Esophagus (tissue), 2 donors: ENCODE measurements around the gene OR4F17. TPM values are rescaled to one million over a fixed set of nuclear protein-coding genes. Genes with fewer than 3 reads are reported as not detected.
"Not testable (repeated sequence)": the region's sequence is repeated elsewhere in the genome, so short reads cannot be mapped to it uniquely, and the experiment has no call there.

Source experiments
- H3K27ac ChIP-seq, 2 donors: one replicate each; pipeline ENCODE4 v1.5.1; 2013; ENCODE audit warnings: low read depth in 2 of 2, mild to moderate bottlenecking in 2 of 2, inconsistent platforms in 1 of 2, low read length in 1 of 2, moderate library complexity in 1 of 2
- H3K27me3 ChIP-seq, 2 donors: one replicate each; pipeline ENCODE4 v1.6.1; 2013; ENCODE audit warnings: low read length in 2 of 2, control low read depth in 1 of 2, mild to moderate bottlenecking in 1 of 2; ENCODE audit not compliant: insufficient read depth in 2 of 2, control insufficient read depth in 1 of 2
- H3K36me3 ChIP-seq, 2 donors: one replicate each; pipeline ENCODE4 v1.6.1; 2013; ENCODE audit warnings: low read length in 1 of 2; ENCODE audit not compliant: control insufficient read depth in 2 of 2, insufficient read depth in 2 of 2
- H3K4me1 ChIP-seq, 2 donors: one replicate each; pipeline ENCODE4 v1.6.1; 2013; ENCODE audit warnings: low read length in 1 of 2; ENCODE audit not compliant: control insufficient read depth in 2 of 2, insufficient read depth in 2 of 2
- H3K4me3 ChIP-seq, 2 donors: one replicate each; pipeline ENCODE4 v1.5.1; 2013; ENCODE audit warnings: low read length in 2 of 2, mild to moderate bottlenecking in 2 of 2, low read depth in 1 of 2, moderate library complexity in 1 of 2
- H3K9me3 ChIP-seq, 2 donors: one replicate each; pipeline ENCODE4 v1.6.1; 2013; ENCODE audit warnings: mild to moderate bottlenecking in 2 of 2, low read depth in 1 of 2, low read length in 1 of 2, moderate library complexity in 1 of 2; ENCODE audit not compliant: control insufficient read depth in 2 of 2, insufficient read depth in 1 of 2
- WGBS, 2 donors: extraction: QIAGEN DNeasy Blood & Tissue Kit; methylation state at CpG; one replicate each; pipeline ENCODE4 v1.1.7; 2013; 5-methylcytosine and 5-hydroxymethylcytosine counted together
- polyA plus RNA-seq, 2 donors: library from polyadenylated mRNA; stranded (reverse); fragments of 200-250 nt; gene quantifications; one replicate each; pipeline ENCODE4 v1.2.3, GENCODE V29; 2013
- donor health status: healthy with polysubstance abuse.
- donor health status: Bipolar disorder and iron deficiency.

OR4F17 gene, protein sequence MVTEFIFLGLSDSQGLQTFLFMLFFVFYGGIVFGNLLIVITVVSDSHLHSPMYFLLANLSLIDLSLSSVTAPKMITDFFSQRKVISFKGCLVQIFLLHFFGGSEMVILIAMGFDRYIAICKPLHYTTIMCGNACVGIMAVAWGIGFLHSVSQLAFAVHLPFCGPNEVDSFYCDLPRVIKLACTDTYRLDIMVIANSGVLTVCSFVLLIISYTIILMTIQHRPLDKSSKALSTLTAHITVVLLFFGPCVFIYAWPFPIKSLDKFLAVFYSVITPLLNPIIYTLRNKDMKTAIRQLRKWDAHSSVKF
- polyA plus RNA-seq: not detected

DNA sequence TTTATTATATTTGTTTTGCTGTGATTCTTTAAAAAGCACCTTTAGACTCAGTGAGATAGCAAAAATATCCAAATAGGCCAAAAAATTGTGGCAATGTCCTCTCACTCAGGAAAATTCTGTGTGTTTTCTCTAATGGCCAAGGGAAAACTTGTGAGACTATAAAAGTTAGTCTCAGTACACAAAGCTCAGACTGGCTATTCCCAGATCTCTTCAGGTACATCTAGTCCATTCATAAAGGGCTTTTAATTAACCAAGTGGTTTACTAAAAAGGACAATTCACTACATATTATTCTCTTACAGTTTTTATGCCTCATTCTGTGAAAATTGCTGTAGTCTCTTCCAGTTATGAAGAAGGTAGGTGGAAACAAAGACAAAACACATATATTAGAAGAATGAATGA is at the start of gene OR4F17:
Gene OR4F17, plus strand, starts transcription at position 301 of the 400 bp plus-strand sequence. CDS start 3,575 bp downstream, outside the sequence.
- H3K9me3 ChIP-seq, H3K4me1 ChIP-seq, H3K27me3 ChIP-seq, H3K36me3 ChIP-seq, H3K27ac ChIP-seq, H3K4me3 ChIP-seq: not testable (repeated sequence)

DNA sequence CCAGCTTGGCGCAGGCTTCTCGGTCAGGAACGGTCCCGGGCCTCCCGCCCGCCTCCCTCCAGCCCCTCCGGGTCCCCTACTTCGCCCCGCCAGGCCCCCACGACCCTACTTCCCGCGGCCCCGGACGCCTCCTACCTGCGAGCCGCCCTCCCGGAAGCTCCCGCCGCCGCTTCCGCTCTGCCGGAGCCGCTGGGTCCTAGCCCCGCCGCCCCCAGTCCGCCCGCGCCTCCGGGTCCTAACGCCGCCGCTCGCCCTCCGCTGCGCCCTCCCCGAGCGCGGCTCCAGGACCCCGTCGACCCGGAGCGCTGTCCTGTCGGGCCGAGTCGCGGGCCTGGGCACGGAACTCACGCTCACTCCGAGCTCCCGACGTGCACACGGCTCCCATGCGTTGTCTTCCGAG is 36.1 kb upstream of the OR4F17 start:
- H3K27me3 ChIP-seq, H3K4me1 ChIP-seq, H3K4me3 ChIP-seq, H3K36me3 ChIP-seq, H3K27ac ChIP-seq, H3K9me3 ChIP-seq: not testable (repeated sequence)
- WGBS, 2 donors: 1% methylated on average over 19 of the region's 54 CpGs; no CpG with 5 or more reads in 1 of the 2 donors

DNA sequence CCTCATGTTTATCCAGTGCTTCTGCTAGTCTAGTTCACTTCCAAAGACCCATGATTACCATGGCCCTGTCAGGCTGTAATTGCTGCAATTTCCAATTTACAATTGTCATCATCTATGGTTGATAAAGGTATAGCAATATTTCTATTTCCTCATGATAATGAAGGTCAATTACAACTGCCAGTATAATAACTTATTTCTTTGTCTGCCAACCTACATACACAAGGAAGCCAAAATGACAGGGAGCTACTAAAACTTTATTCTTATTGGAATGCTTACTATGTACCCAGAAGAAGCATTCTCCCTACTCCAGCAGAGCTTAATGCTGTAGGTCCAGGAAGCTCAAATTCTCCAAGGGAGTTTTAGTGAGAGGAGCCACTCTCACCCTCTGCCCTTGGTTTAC is 24.0 kb upstream of the OR4F17 start:
- not testable (repeated sequence) for H3K4me3 ChIP-seq, H3K9me3 ChIP-seq, H3K4me1 ChIP-seq, H3K27ac ChIP-seq, H3K36me3 ChIP-seq, H3K27me3 ChIP-seq

DNA sequence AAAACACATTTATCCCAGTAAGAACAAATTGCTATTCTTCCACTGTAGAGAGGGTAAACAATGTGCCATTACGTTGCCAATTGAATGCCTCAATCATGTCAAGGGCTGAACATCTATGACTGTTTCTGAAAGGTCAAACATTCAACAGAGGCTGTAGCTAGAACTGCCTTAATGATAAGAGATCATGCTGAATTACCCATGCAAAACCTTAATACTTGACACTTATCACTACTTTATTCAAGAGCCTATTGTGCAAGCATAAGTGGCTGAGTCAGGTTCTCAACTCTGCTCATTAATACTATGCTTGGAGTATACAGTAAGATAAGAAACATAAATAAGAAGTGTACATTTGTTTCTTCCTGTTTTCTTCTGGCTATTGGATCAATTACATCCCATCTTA is 23.3 kb upstream of the OR4F17 start:
- H3K36me3 ChIP-seq, H3K4me1 ChIP-seq, H3K27me3 ChIP-seq, H3K9me3 ChIP-seq, H3K27ac ChIP-seq, H3K4me3 ChIP-seq: not testable (repeated sequence)
- no CpG with 5 or more reads among the region's 1 CpG for WGBS, 2 donors

DNA sequence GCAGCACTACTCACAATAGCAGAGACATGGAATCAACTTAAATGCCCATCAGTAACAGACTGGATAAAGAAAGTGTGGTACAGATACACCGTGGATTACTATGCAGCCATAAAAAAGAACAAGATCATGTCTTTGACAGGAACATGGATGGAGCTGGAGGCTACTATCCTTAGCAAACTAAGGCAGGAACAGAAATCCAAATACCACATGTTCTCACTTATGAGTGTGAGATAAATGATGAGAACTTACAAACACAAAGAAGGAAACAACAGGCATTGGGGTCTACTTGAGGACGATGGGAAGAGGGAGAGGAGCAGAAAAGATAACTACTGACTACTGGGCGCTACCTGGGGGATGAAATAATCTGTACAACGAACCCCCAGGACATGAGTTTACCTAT is 16.2 kb upstream of the OR4F17 start:
- not testable (repeated sequence) for H3K27ac ChIP-seq, H3K4me3 ChIP-seq, H3K4me1 ChIP-seq, H3K27me3 ChIP-seq, H3K36me3 ChIP-seq, H3K9me3 ChIP-seq
- 65 to 71% methylated on average over 4 of the region's 4 CpGs for WGBS, 2 donors

DNA sequence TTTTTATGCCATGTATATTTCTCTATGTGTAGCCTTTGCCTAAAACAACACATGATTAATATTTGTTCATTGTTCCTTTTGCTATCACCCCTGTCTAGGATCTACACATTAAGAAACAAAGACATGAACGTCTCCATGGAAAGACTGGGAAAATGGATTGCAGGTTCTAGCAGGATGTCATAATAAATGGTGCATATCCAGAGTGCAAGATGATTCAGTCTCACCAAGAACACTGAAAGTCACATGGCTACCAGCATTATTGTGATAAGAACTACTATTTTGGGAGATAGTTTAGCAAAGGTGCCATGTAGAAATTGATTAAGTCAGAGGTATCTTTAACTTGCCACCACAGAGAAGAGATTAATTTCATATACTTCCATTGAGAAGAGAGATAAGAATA is 12.1 kb upstream of the OR4F17 start:
- not testable (repeated sequence) for H3K4me1 ChIP-seq, H3K27me3 ChIP-seq
- no CpG with 5 or more reads among the region's 1 CpG for WGBS, 2 donors

DNA sequence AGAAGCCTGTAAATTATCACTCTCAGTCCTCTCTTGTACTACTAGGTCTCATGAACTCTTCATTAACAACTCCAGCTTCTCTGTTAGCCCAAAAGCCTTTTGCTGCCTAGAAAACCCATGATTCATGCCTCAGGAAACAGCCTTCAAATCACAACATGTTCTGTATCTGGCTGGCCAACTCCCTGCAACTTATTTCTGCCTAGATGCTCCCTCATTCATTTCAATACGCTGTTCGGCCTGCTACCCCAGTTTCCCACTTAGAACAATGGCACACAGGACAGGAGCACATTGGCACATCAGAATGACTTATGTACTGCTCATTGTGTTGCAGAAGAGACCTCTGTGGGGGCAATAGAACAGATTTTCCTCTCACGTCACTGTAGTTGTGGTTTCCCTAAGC is 9.3 kb upstream of the OR4F17 start:
- H3K27me3 ChIP-seq, H3K4me1 ChIP-seq: not testable (repeated sequence)
- no CpG with 5 or more reads among the region's 3 CpGs for WGBS, 2 donors

More for the DNA sequence above, 12.1 kb upstream of the OR4F17 start:
- H3K27ac ChIP-seq, H3K9me3 ChIP-seq, H3K4me3 ChIP-seq, H3K36me3 ChIP-seq: not testable (repeated sequence)

DNA sequence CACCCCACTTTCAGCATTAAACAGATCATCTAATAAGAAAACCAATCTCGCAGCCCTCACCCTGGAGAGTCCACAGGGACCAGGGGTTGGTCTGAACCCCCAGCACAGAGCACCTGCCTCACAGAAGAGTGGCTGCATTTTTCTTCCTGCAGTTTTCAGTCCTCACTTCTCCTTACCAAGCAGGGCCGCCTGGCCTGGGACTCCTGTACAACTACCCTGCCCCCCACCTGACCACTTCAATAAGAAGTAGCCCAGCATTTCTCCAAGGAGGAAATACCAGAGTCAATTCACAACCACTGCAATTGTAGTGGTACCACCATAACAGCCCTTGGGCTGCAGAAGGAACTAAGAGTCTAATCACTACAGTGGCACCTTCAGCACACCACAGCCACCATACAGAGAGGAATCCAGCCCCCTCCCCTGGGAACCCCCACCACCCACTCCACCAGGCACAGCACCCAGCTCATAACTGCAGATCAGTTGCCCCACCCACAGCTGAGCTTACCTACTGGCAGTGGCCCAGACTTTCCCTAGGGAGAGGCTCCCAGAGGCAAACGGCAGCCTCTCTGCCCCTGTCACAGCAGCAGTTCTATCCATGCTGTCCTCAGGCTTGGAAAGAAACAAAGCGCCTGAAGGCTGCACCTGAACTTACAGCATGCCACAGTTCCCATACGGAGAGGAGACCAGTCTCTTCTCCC is 13.7 kb downstream of the OR4F17 start:
- 44 to 50% methylated on average over 1 of the region's 5 CpGs for WGBS, 2 donors
- not testable (repeated sequence) for H3K27ac ChIP-seq, H3K27me3 ChIP-seq, H3K9me3 ChIP-seq, H3K4me1 ChIP-seq, H3K36me3 ChIP-seq, H3K4me3 ChIP-seq

More for the DNA sequence above, 9.3 kb upstream of the OR4F17 start:
- H3K9me3 ChIP-seq, H3K27ac ChIP-seq, H3K36me3 ChIP-seq, H3K4me3 ChIP-seq: not testable (repeated sequence)
